Uterus (tissue), 4 donors: ENCODE measurements around the gene CCT6B. TPM values are rescaled to one million over a fixed set of nuclear protein-coding genes. Genes with fewer than 3 reads are reported as not detected.
"Not testable (repeated sequence)": the region's sequence is repeated elsewhere in the genome, so short reads cannot be mapped to it uniquely, and the experiment has no call there.

ENCODE experiments used
- DNase-seq, 2 donors: peaks; one replicate each; pipeline ENCODE4 v3.0.0-alpha.2; 2019 to 2020
- H3K27ac ChIP-seq, 2 donors: fragments of 200-600 bp; sonication (generic); 1 replicate in 1 of 2; 2 replicates in 1 of 2; pipeline ENCODE4 v1.5.1; 2016 to 2018
- H3K27me3 ChIP-seq, 2 donors: fragments of 200-600 bp; sonication (generic); one replicate each; pipeline ENCODE4 v1.5.1; 2018 to 2019; ENCODE audit warnings: control low read depth in 1 of 2
- H3K36me3 ChIP-seq, 2 donors: fragments of 200-600 bp; sonication (generic); one replicate each; pipeline ENCODE4 v1.5.1; 2019; ENCODE audit warnings: control low read depth in 1 of 2
- H3K4me1 ChIP-seq, 2 donors: fragments of 200-600 bp; sonication (generic); one replicate each; pipeline ENCODE4 v1.5.1; 2018 to 2019; ENCODE audit warnings: control low read depth in 1 of 2
- H3K4me3 ChIP-seq, 2 donors: fragments of 200-600 bp; sonication (generic); 1 replicate in 1 of 2; 2 replicates in 1 of 2; pipeline ENCODE4 v1.5.1; 2018 to 2019; ENCODE audit warnings: mild to moderate bottlenecking in 1 of 2
- H3K9me3 ChIP-seq, 2 donors: fragments of 200-600 bp; sonication (generic); one replicate each; pipeline ENCODE4 v1.5.1; 2019; ENCODE audit warnings: control low read depth in 1 of 2
- POLR2A ChIP-seq, 2 donors: fragments of 450-650 bp; IDR thresholded peaks; one replicate each; pipeline ENCODE4 v1.6.1; 2016; ENCODE audit warnings: antibody characterized with exemption in 2 of 2, mild to moderate bottlenecking in 1 of 2, moderate library complexity in 1 of 2
- intact Hi-C: fragments of 100-400 bp; cut with DNase I; formaldehyde crosslinking; loops from one replicate; pipeline ENCODE4 v1.15.1; 2023; ENCODE audit warnings: low total_unique reads
- total RNA-seq, 4 donors: library from RNA; depleted of rRNA in 3 of 4; stranded (reverse); fragments of >200 nt in 3 of 4; gene quantifications; one replicate each; pipeline versions ENCODE4 v1.1.0 to v1.2.4, GENCODE V29; 2014 to 2023
- TF ChIP-seq, protein P1 (sequence below), 4 experiments: fragments of 200-600 bp in 2 of 4; fragments of 450-650 bp in 2 of 4; sonication (generic) in 2 of 4; IDR thresholded peaks; one replicate each; pipeline ENCODE4 v1.5.1; 2016 to 2019; ENCODE audit warnings: antibody characterized with exemption in 4 of 4, mild to moderate bottlenecking in 2 of 4, moderate library complexity in 1 of 4
- donor health status: DM: yes; HTN: yes; CAD: no.

Gene CCT6B
- total RNA-seq, 4 donors from 2014 or later = 0.77 to 9.3 (median 7.1) TPM

DNA sequence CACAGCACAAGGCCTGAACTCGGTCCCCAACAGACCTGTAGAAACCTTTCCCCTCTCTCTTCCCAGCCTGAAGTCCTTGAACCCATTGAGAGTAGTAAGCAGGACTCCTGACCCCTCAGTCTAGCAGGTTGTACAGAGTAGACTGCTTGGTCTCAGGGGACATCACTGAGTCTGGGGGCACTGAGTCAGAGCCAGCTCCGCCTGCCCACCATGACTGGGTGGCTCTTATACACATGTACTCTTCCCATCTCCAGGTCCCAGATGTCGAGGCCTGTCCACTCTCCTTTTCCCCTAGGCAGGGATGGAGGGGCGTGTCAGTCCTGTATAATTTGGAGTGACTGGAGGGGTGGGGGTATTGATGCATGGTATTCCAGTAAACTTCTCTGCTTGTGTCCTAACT, 42.5 kb upstream of the CCT6B start:
- Histone ChIP-seq H3K4me1 (no peaks in the 10 kb centered on the region), H3K27ac (no peak overlapping the region), H3K4me3 (no peak overlapping the region), H3K36me3 (no peaks in the 10 kb centered on the region), H3K27me3 (no peaks in the 10 kb centered on the region), H3K9me3 (no peaks in the 10 kb centered on the region)
- TF ChIP-seq POLR2A (IDR thresholded peaks at IDR 0.05) = no peak
- TF ChIP-seq, protein P1, sequence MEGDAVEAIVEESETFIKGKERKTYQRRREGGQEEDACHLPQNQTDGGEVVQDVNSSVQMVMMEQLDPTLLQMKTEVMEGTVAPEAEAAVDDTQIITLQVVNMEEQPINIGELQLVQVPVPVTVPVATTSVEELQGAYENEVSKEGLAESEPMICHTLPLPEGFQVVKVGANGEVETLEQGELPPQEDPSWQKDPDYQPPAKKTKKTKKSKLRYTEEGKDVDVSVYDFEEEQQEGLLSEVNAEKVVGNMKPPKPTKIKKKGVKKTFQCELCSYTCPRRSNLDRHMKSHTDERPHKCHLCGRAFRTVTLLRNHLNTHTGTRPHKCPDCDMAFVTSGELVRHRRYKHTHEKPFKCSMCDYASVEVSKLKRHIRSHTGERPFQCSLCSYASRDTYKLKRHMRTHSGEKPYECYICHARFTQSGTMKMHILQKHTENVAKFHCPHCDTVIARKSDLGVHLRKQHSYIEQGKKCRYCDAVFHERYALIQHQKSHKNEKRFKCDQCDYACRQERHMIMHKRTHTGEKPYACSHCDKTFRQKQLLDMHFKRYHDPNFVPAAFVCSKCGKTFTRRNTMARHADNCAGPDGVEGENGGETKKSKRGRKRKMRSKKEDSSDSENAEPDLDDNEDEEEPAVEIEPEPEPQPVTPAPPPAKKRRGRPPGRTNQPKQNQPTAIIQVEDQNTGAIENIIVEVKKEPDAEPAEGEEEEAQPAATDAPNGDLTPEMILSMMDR (IDR thresholded peaks at IDR 0.05) = no peak
- intact Hi-C loops = no loop called here
- no peak for DNase-seq

DNA sequence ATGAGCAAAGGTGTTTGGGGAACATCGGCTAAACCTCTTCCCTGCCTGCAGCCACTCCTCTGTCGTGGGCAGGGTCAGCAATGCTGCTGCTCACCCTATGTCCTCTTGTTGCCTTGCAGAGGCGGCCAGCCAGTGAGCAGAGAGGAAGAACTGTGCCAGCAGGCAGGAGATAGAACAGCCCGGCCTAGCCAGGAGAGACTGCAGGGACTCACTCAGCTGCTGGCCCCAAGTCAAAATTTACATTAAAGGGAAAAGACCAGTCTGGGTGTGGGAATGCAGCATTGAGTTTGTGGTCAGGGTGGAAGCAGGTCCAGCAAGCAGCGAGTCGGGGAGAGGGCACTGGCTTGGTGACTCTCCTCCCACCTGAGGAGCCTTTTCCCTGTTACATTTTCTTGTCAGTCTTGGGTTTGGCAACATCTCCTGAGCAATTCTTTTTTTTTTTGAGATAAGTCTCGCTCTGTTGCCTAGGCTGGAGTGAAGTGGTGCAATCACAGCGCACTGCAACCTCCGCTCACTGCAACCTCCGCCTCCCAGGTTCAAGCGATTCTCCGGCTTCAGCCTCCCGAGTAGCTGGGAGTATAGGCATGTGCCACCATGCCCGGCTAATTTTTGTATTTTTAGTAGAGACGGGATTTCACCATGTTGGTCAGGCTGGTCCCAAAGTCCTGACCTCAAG, 41.8 kb upstream of the CCT6B start:
- H3K4me3 ChIP-seq = no peak overlapping the region
- H3K27me3 ChIP-seq = no peaks in the 10 kb centered on the region
- no peak overlapping the region for H3K27ac ChIP-seq
- TF ChIP-seq POLR2A (IDR thresholded peaks at IDR 0.05) = no peak
- TF ChIP-seq, protein P1 (IDR thresholded peaks at IDR 0.05) = no peak
- no peaks in the 10 kb centered on the region for H3K9me3 ChIP-seq
- DNase-seq = no peak
- intact Hi-C loops = no loop called here
- H3K36me3 ChIP-seq = no peaks in the 10 kb centered on the region
- no peaks in the 10 kb centered on the region for H3K4me1 ChIP-seq

DNA sequence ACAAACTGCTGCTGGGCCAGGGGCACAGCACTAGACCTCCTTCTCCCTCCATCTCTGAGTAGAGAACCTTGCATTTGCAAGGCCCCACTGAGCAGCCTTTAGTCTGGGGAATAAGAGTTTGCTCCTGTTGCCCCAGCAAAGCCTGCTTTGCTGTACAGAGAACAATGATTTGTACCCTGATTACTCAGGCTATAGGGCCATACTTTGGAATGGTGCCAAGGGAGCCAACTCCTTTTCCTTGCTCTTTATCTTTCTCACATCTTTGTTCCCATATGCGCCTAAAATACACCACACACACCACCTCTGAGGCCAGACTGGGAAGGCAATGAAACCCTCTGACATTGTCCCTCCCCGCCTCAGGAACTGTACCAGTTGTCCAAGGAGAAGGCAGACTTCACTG, 40.3 kb upstream of the CCT6B start:
- no peak overlapping the region for H3K4me3 ChIP-seq
- H3K9me3 ChIP-seq = no peaks in the 10 kb centered on the region
- no peaks in the 10 kb centered on the region for H3K27me3 ChIP-seq
- H3K27ac ChIP-seq = no peak overlapping the region
- intact Hi-C loops = no loop called here
- DNase-seq = no peak
- TF ChIP-seq, protein P1 (IDR thresholded peaks at IDR 0.05) = no peak
- TF ChIP-seq POLR2A (IDR thresholded peaks at IDR 0.05) = no peak
- peaks cover 0 to 6% of the 10 kb centered on the region in 2 donors for H3K4me1 ChIP-seq
- no peaks in the 10 kb centered on the region for H3K36me3 ChIP-seq

DNA sequence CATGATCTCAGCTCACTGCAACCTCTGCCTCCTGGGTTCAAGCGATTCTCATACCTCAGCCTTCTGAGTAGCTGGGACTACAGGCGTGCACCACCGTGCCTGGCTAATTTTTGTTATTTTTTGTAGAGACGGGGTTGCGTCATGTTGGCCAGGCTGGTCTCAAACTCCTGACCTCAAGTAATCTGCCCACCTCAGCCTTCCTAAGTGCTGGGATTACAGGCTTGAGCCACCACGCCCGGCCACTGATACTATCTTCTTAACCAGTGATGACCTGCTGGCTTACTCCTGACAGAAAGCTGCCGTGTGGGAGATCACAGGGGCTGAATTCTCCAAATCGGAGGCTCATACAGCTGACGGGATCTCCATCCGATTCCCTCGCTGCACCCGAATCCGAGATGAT, 39.7 kb upstream of the CCT6B start:
- H3K27ac ChIP-seq, H3K9me3 ChIP-seq, DNase-seq, H3K36me3 ChIP-seq, H3K27me3 ChIP-seq, intact Hi-C loops, H3K4me1 ChIP-seq, H3K4me3 ChIP-seq: not testable (repeated sequence)

DNA sequence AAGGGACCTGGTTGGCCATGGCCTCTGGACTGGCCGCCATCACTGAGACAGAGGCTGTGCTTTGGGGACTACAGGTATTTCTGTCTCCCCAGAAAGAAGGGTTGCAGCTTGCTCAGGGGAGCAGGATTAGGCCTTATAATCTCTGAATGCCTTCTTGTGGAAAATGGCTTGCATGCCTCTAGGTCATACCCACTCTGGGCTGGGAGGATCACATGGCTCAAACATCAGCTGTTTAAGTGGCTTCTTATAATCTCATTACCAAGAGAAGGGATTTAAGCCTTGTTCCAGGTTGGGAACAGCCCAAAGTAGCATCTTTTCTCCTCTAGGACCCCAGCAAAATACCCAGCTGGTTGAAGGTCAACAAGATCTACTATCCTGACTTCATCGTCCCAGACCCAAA, 38.2 kb upstream of the CCT6B start:
- Histone ChIP-seq H3K4me3 (no peak overlapping the region), H3K36me3 (no peaks in the 10 kb centered on the region), H3K9me3 (no peaks in the 10 kb centered on the region), H3K27ac (no peak overlapping the region), H3K4me1 (peaks cover 0 to 6% of the 10 kb centered on the region in 2 donors), H3K27me3 (no peaks in the 10 kb centered on the region)
- no peak for DNase-seq
- TF ChIP-seq, protein P1 (IDR thresholded peaks at IDR 0.05) = no peak
- no peak for TF ChIP-seq POLR2A (IDR thresholded peaks at IDR 0.05)
- intact Hi-C loops = no loop called here

DNA sequence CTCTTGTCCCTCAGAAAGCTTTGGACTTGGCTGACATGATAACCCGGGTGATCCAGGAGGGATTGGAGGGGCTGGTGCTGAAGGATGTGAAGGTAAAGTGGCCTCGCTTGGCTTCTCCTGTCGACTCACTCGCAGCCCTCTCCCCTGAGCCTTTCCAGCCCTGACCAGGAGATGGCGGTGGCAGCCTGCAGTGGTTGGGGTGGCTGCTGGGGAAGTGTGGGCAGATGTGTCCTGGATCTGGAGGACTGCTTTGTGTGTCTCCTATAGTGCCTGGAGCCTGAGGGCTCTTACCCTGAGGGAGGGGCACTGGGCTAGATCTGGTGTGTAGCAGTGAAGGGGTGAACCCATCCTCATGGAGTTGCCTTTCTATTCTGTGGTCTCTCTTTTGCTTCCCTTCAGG, 36.9 kb upstream of the CCT6B start:
- intact Hi-C loops = no loop called here
- H3K9me3 ChIP-seq = no peaks in the 10 kb centered on the region
- H3K27ac ChIP-seq = peak overlapping the region; percentile 63 to 66
- H3K27me3 ChIP-seq = no peaks in the 10 kb centered on the region
- peak in 1 of 2 donors; percentile 26 for DNase-seq
- H3K36me3 ChIP-seq = no peaks in the 10 kb centered on the region
- no peak overlapping the region for H3K4me3 ChIP-seq
- peaks cover 0 to 6% of the 10 kb centered on the region in 2 donors for H3K4me1 ChIP-seq
- TF ChIP-seq, protein P1 (IDR thresholded peaks at IDR 0.05) = peak; percentile 10 to 55 (median 38)
- no peak for TF ChIP-seq POLR2A (IDR thresholded peaks at IDR 0.05)
